ENCODE results near the gene JCHAIN. TPM values are rescaled to one million over a fixed set of nuclear protein-coding genes. Genes with fewer than 3 reads are reported as not detected.
A peak's percentile ranks its signal among the peaks of the same experiment; 100 is the strongest.

JCHAIN gene
- total RNA-seq, 1 donor, result 2.2 TPM

DNA sequence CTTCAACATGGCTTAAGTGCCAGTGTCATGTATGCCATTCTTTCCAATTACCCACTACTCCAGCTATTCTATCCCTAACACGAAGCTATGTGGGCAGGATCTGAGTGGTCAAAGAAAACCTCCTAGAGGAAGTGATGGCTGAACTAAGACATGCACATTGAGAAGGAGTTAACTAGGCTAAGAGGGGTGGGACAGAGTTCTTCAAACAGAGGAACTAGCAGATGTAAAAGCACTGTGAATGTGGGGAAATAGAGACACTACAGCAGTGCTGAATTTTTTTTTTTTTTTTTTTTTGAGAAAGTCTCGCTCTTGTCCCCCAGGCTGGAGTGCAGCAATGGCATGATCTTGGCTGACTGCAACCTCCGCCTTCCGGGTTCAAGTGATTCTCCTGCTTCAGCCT lies 6.2 kb downstream of the JCHAIN start:
- Histone ChIP-seq H3K4me1 (ENCODE audit: insufficient read depth, low read length) (peaks cover 3% of the 10 kb centered on the region), H3K4me2 (ENCODE audit: insufficient read depth, low read length) (no peak overlapping the region), H3K79me2 (ENCODE audit: insufficient read depth, low read length) (no peaks in the 10 kb centered on the region), H2AFZ (ENCODE audit: low read length) (peak overlapping the region; percentile 59), H4K20me1 (ENCODE audit: insufficient read depth, low read length) (no peaks in the 10 kb centered on the region), H3K9me3 (ENCODE audit: low read depth, low read length) (no peaks in the 10 kb centered on the region), H3K27me3 (ENCODE audit: insufficient read depth, low read length) (no peaks in the 10 kb centered on the region), H3K4me3 (ENCODE audit: insufficient read depth, low read length) (no peak overlapping the region), H3K27ac (ENCODE audit: low read depth, low read length) (no peak overlapping the region), H3K36me3 (ENCODE audit: insufficient read depth, low read length) (no peaks in the 10 kb centered on the region)
- no peak for DNase-seq (ENCODE audit: insufficient read length, low spot score, missing footprints)
- no peak for TF ChIP-seq CTCF (IDR thresholded peaks at IDR 0.05; ENCODE audit: extremely low read depth, low read depth, low read length)

DNA sequence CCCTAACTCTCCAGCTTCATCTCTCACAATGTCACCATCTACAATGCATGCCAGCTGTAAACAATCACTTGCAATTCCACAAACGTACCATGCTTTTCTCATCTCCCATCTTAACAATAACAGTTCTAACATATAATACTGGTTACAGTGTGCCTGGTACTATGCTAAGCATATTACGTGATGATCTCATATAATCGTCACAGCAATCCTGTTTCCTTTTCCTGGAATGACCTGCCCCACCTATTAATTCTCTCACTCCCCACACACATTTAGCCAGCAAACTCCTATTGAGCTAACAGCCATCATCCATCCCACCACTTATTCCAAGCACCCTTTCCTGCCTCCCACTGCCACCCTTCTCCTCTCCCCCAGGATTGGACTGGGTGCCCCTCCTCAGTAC lies 7.9 kb downstream of the JCHAIN start:
- H4K20me1 ChIP-seq (ENCODE audit: insufficient read depth, low read length), result no peaks in the 10 kb centered on the region
- TF ChIP-seq CTCF (IDR thresholded peaks at IDR 0.05; ENCODE audit: extremely low read depth, low read depth, low read length), result no peak
- H3K36me3 ChIP-seq (ENCODE audit: insufficient read depth, low read length), result no peaks in the 10 kb centered on the region
- DNase-seq (ENCODE audit: insufficient read length, low spot score, missing footprints), result no peak
- H3K4me3 ChIP-seq (ENCODE audit: insufficient read depth, low read length), result no peak overlapping the region
- H3K79me2 ChIP-seq (ENCODE audit: insufficient read depth, low read length), result no peaks in the 10 kb centered on the region
- H2AFZ ChIP-seq (ENCODE audit: low read length), result peak overlapping the region; percentile 58
- H3K4me2 ChIP-seq (ENCODE audit: insufficient read depth, low read length), result no peak overlapping the region
- peaks cover 9% of the 10 kb centered on the region for H3K4me1 ChIP-seq (ENCODE audit: insufficient read depth, low read length)
- H3K27me3 ChIP-seq (ENCODE audit: insufficient read depth, low read length), result no peaks in the 10 kb centered on the region
- no peaks in the 10 kb centered on the region for H3K9me3 ChIP-seq (ENCODE audit: low read depth, low read length)
- no peak overlapping the region for H3K27ac ChIP-seq (ENCODE audit: low read depth, low read length)

- Histone ChIP-seq H3K27ac (ENCODE audit: low read depth, low read length) (no peak overlapping the region), H3K4me3 (ENCODE audit: insufficient read depth, low read length) (no peak overlapping the region), H3K9me3 (ENCODE audit: low read depth, low read length) (no peaks in the 10 kb centered on the region), H4K20me1 (ENCODE audit: insufficient read depth, low read length) (no peaks in the 10 kb centered on the region), H3K4me1 (ENCODE audit: insufficient read depth, low read length) (peaks cover 9% of the 10 kb centered on the region), H3K4me2 (ENCODE audit: insufficient read depth, low read length) (no peak overlapping the region), H2AFZ (ENCODE audit: low read length) (no peak overlapping the region), H3K27me3 (ENCODE audit: insufficient read depth, low read length) (no peaks in the 10 kb centered on the region), H3K36me3 (ENCODE audit: insufficient read depth, low read length) (no peaks in the 10 kb centered on the region), H3K79me2 (ENCODE audit: insufficient read depth, low read length) (no peaks in the 10 kb centered on the region)
- no peak for DNase-seq (ENCODE audit: insufficient read length, low spot score, missing footprints)
- TF ChIP-seq CTCF (IDR thresholded peaks at IDR 0.05; ENCODE audit: extremely low read depth, low read depth, low read length), result no peak
Observed at GRCh38 chr4:70657326-70657725, 9.0 kb downstream of the JCHAIN start.

DNA sequence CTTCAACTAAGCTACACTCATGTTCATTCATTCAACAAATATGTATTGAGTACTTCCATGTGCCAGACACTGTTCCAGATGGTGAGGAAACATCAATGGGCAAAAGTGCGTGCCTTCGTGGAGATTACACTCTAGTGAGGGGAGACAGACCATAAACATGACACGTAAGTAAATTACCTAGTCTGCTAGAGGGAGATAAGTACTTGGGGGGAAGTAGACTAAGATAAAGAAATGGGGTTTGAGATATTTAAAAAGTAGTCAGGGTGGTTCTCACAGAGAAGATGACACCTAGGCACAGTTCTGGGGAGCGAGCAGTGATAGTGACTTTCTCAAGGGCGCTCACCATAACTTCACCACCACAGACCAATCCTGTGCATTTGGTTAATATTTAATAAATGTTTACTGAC lies 11.7 kb downstream of the JCHAIN start:
- no peak overlapping the region for H3K4me3 ChIP-seq (ENCODE audit: insufficient read depth, low read length)
- H3K4me1 ChIP-seq (ENCODE audit: insufficient read depth, low read length), result peaks cover 12% of the 10 kb centered on the region
- H2AFZ ChIP-seq (ENCODE audit: low read length), result no peak overlapping the region
- no peak overlapping the region for H3K27ac ChIP-seq (ENCODE audit: low read depth, low read length)
- no peaks in the 10 kb centered on the region for H4K20me1 ChIP-seq (ENCODE audit: insufficient read depth, low read length)
- no peak for DNase-seq (ENCODE audit: insufficient read length, low spot score, missing footprints)
- H3K4me2 ChIP-seq (ENCODE audit: insufficient read depth, low read length), result no peak overlapping the region
- no peaks in the 10 kb centered on the region for H3K27me3 ChIP-seq (ENCODE audit: insufficient read depth, low read length)
- no peaks in the 10 kb centered on the region for H3K9me3 ChIP-seq (ENCODE audit: low read depth, low read length)
- no peaks in the 10 kb centered on the region for H3K36me3 ChIP-seq (ENCODE audit: insufficient read depth, low read length)
- no peaks in the 10 kb centered on the region for H3K79me2 ChIP-seq (ENCODE audit: insufficient read depth, low read length)
- no peak for TF ChIP-seq CTCF (IDR thresholded peaks at IDR 0.05; ENCODE audit: extremely low read depth, low read depth, low read length)
